ENCODE results near the gene SDHAF1. TPM values are rescaled to one million over a fixed set of nuclear protein-coding genes. Genes with fewer than 3 reads are reported as not detected.
A peak's percentile ranks its signal among the peaks of the same experiment; 100 is the strongest.

The SDHAF1 gene
- total RNA-seq, 2 donors from 2014 or later: 30.8 to 34.9 TPM

GRCh38 chr19:35996777-35997176, 1.8 kb downstream of the SDHAF1 start:
- H3K27ac ChIP-seq: no peak overlapping the region
- H3K9me3 ChIP-seq: no peaks in the 10 kb centered on the region
- TF ChIP-seq CTCF (IDR thresholded peaks at IDR 0.05): no peak
- no peak overlapping the region for H3K4me3 ChIP-seq
- H3K4me1 ChIP-seq: peaks cover 0 to 44% of the 10 kb centered on the region in 2 donors
- DNase-seq (ENCODE audit: low spot score): no peak
- H3K36me3 ChIP-seq: peaks cover 4% of the 10 kb centered on the region
- H3K27me3 ChIP-seq: no peaks in the 10 kb centered on the region

DNA sequence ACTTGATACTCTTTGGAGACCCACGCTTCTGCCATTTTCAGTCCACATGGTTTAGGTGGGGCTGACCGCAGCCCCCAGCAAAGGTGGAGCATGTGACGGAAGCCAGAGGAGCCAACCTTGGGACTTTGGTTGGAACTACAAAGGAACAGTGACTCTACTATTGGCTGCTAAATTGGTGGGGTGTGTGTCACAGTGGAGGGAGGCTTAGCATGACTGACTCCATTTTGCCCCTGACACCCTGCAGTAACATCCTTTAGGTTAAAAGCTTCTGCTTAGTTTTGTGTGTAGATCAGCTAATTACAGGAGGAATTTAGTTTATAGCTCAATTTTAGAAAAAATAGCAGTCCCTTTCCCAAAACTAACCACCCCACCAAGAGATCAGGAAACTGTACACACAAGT, 6.6 kb downstream of the SDHAF1 start:
- Histone ChIP-seq H3K27me3 (no peaks in the 10 kb centered on the region), H3K36me3 (peaks cover 4% of the 10 kb centered on the region), H3K27ac (no peak overlapping the region), H3K4me3 (no peak overlapping the region), H3K4me1 (peaks cover 0 to 23% of the 10 kb centered on the region in 2 donors), H3K9me3 (no peaks in the 10 kb centered on the region)
- DNase-seq (ENCODE audit: low spot score): no peak
- no peak for TF ChIP-seq CTCF (IDR thresholded peaks at IDR 0.05)

DNA sequence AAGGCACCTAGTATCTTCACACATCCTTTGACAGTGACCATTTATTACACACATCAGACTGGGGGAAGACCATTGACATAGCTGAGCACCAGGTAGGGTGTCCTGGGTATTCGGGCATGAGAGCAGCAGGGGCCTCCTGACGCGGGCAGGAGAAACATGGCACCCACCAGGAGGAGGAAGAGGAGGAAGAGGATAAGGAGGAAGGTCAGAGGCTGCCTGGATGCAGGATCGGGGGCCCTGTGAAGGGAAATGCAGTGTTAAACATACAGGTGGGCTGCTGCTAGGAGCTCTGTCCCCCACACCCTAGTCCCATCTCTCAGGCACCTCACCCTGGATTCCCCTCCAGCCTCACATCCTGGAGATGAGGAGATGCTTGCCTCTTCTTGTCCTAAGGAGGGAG, 8.3 kb downstream of the SDHAF1 start:
- no peaks in the 10 kb centered on the region for H3K27me3 ChIP-seq
- H3K4me3 ChIP-seq: no peak overlapping the region
- H3K36me3 ChIP-seq: peaks cover 2% of the 10 kb centered on the region
- no peak overlapping the region for H3K27ac ChIP-seq
- H3K4me1 ChIP-seq: peaks cover 0 to 16% of the 10 kb centered on the region in 2 donors
- no peaks in the 10 kb centered on the region for H3K9me3 ChIP-seq
- DNase-seq (ENCODE audit: low spot score): no peak
- no peak for TF ChIP-seq CTCF (IDR thresholded peaks at IDR 0.05)

GRCh38 chr19:36006955-36007354, 12.0 kb downstream of the SDHAF1 start:
- H3K36me3 ChIP-seq: no peaks in the 10 kb centered on the region
- no peak for DNase-seq (ENCODE audit: low spot score)
- no peak for TF ChIP-seq CTCF (IDR thresholded peaks at IDR 0.05)
- H3K4me1 ChIP-seq: peaks cover 0 to 17% of the 10 kb centered on the region in 2 donors
- no peak overlapping the region for H3K27ac ChIP-seq
- no peak overlapping the region for H3K4me3 ChIP-seq
- H3K9me3 ChIP-seq: no peaks in the 10 kb centered on the region
- no peaks in the 10 kb centered on the region for H3K27me3 ChIP-seq

DNA sequence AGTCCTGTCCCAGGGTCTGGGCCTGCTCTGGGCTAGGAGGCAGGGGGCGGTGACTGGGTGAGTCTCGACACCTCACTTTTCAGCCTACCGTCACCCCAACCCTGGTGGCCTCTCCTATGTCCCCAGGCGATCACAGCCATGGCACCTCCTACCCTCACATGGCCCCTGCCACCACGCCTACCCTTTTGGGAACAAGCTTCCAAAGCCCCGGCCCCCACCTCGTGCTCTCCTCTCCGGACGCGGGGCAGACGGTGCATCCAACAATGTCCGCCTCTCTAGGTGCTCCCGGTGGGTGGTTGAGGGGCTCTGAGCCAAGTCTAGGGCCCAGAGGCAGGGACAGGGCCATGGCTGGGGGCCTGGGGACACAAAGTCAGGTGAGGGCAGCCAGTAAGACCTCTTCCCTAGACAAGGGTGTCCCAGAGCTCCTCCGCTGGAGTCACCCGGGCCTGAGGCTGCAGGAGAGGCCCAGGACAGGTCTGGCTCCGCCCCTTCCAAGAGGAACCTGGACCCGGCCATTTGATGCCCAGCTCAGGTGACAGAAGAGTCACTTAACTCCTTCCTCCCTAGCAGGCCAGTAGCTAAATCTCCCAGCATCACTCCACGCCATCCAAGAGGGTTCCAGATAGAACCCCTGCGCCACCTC, 13.5 kb downstream of the SDHAF1 start, which contains the start of gene SYNE4:
TSS of gene SYNE4 (minus strand) at position 478 of the 643 bp plus-strand sequence. CDS start at position 346, 132 bp downstream.
- Histone ChIP-seq H3K36me3 (no peaks in the 10 kb centered on the region), H3K27me3 (no peaks in the 10 kb centered on the region), H3K9me3 (no peaks in the 10 kb centered on the region), H3K4me1 (peaks cover 0 to 22% of the 10 kb centered on the region in 2 donors), H3K27ac (peak within 1 kb of the TSS in 1 of 2 donors; percentile 54), H3K4me3 (peak within 1 kb of the TSS; percentile 34 to 52)
- TF ChIP-seq CTCF (IDR thresholded peaks at IDR 0.05): no peak
- DNase-seq (ENCODE audit: low spot score): no peak

DNA sequence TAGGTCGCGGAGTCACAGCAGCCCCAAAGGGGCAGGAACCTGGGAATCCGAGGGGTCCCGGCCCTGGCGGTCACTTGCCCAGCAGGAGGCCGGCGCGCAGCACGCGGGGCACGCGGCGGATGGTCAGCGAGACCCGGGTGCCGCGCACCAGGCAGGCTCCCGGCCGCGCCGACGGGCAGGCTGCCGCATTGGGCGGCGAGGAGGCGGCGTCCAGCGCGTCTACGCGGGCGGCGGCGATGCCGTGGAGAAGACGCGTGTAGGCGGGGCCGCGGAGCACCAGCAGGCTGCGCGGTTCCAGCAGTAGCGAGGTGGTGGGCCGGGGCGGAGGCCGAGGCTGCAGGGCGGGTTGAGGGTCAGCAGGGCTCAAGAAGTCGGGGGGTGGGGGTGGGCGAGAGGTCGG, 14.2 kb downstream of the SDHAF1 start:
- H3K36me3 ChIP-seq: no peaks in the 10 kb centered on the region
- H3K4me1 ChIP-seq: peaks cover 0 to 26% of the 10 kb centered on the region in 2 donors
- DNase-seq (ENCODE audit: low spot score): peak; percentile 75
- peak overlapping the region in 1 of 2 donors; percentile 54 for H3K27ac ChIP-seq
- H3K9me3 ChIP-seq: no peaks in the 10 kb centered on the region
- no peaks in the 10 kb centered on the region for H3K27me3 ChIP-seq
- H3K4me3 ChIP-seq: peak overlapping the region; percentile 34 to 52
- TF ChIP-seq CTCF (IDR thresholded peaks at IDR 0.05): peak in 1 of 2 donors; percentile 12

All from right atrium auricular region (tissue), 2 donors.